GM23338 (cell line): Measurements from ENCODE around the gene RTL10.
"Not testable (repeated sequence)": the region's sequence is repeated elsewhere in the genome, so short reads cannot be mapped to it uniquely, and the experiment has no call there.

Source experiments
- EZH2 ChIP-seq: fragments of 200-600 bp; sonication (generic); IDR thresholded peaks from one replicate; pipeline ENCODE4 v1.8.0; 2017; ENCODE audit warnings: antibody characterized with exemption, mild to moderate bottlenecking, low read depth; ENCODE audit not compliant: unreplicated experiment
- POLR2AphosphoS5 ChIP-seq: IDR thresholded peaks from 2 replicates; pipeline ENCODE4 v1.6.1; 2016; ENCODE audit warnings: antibody characterized with exemption, low read depth
- ZNF331 ChIP-seq: fragments of 250-450 bp; sonication (Bioruptor Pico); IDR thresholded peaks from 2 replicates; pipeline ENCODE4 v1.5.0; 2020; ENCODE audit warnings: low read depth, mild to moderate bottlenecking, moderate library complexity
- TF ChIP-seq, protein P1 (sequence below): IDR thresholded peaks from one replicate; pipeline ENCODE4 v1.6.1; 2018; ENCODE audit warnings: antibody characterized with exemption; ENCODE audit not compliant: unreplicated experiment
- TF ChIP-seq, protein P2 (sequence below), 2 experiments: fragments of 200-600 bp in 1 of 2; sonication (generic) in 1 of 2; conservative IDR thresholded peaks; 2 replicates each; pipeline versions ENCODE4 v1.5.1 to v1.6.1; 2016 to 2017; ENCODE audit warnings: antibody characterized with exemption in 2 of 2, low read depth in 2 of 2, mild to moderate bottlenecking in 2 of 2, moderate library complexity in 1 of 2

DNA sequence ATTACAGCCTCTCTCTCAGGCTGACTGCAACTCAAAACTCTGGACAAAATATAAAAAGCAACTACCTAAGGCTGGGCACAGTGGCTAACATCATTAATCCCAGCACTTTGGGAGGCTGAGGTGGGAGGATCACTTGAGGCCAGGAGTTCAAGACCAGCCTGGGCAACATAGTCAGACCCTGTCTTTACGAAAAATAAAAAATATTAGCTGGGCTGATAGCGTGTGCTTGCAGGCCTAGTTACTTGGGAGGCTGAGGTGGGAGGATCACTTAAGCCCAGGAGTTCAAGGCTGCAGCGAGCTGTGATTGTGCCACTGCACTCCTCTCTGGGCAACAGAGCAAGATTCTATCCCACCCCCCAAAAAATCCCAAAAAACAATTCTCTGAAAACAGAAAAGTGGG, 22.7 kb downstream of the RTL10 start:
- TF ChIP-seq, protein P1, sequence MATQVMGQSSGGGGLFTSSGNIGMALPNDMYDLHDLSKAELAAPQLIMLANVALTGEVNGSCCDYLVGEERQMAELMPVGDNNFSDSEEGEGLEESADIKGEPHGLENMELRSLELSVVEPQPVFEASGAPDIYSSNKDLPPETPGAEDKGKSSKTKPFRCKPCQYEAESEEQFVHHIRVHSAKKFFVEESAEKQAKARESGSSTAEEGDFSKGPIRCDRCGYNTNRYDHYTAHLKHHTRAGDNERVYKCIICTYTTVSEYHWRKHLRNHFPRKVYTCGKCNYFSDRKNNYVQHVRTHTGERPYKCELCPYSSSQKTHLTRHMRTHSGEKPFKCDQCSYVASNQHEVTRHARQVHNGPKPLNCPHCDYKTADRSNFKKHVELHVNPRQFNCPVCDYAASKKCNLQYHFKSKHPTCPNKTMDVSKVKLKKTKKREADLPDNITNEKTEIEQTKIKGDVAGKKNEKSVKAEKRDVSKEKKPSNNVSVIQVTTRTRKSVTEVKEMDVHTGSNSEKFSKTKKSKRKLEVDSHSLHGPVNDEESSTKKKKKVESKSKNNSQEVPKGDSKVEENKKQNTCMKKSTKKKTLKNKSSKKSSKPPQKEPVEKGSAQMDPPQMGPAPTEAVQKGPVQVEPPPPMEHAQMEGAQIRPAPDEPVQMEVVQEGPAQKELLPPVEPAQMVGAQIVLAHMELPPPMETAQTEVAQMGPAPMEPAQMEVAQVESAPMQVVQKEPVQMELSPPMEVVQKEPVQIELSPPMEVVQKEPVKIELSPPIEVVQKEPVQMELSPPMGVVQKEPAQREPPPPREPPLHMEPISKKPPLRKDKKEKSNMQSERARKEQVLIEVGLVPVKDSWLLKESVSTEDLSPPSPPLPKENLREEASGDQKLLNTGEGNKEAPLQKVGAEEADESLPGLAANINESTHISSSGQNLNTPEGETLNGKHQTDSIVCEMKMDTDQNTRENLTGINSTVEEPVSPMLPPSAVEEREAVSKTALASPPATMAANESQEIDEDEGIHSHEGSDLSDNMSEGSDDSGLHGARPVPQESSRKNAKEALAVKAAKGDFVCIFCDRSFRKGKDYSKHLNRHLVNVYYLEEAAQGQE: not testable (repeated sequence)
- TF ChIP-seq, protein P2, sequence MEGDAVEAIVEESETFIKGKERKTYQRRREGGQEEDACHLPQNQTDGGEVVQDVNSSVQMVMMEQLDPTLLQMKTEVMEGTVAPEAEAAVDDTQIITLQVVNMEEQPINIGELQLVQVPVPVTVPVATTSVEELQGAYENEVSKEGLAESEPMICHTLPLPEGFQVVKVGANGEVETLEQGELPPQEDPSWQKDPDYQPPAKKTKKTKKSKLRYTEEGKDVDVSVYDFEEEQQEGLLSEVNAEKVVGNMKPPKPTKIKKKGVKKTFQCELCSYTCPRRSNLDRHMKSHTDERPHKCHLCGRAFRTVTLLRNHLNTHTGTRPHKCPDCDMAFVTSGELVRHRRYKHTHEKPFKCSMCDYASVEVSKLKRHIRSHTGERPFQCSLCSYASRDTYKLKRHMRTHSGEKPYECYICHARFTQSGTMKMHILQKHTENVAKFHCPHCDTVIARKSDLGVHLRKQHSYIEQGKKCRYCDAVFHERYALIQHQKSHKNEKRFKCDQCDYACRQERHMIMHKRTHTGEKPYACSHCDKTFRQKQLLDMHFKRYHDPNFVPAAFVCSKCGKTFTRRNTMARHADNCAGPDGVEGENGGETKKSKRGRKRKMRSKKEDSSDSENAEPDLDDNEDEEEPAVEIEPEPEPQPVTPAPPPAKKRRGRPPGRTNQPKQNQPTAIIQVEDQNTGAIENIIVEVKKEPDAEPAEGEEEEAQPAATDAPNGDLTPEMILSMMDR (conservative IDR thresholded peaks at IDR 0.05; ENCODE audit: low read depth in 2 of 2): not testable (repeated sequence)
- not testable (repeated sequence) for TF ChIP-seq EZH2; ZNF331 (CRISPR knock-in tag); POLR2AphosphoS5
